GM19240 (cell line): Measurements from ENCODE around the gene ATG7.

Experiments used
- DNase-seq: peaks from one replicate; pipeline ENCODE4 v3.0.0; 2011; ENCODE audit warnings: low spot score; ENCODE audit not compliant: insufficient read length

The ATG7 gene

DNA sequence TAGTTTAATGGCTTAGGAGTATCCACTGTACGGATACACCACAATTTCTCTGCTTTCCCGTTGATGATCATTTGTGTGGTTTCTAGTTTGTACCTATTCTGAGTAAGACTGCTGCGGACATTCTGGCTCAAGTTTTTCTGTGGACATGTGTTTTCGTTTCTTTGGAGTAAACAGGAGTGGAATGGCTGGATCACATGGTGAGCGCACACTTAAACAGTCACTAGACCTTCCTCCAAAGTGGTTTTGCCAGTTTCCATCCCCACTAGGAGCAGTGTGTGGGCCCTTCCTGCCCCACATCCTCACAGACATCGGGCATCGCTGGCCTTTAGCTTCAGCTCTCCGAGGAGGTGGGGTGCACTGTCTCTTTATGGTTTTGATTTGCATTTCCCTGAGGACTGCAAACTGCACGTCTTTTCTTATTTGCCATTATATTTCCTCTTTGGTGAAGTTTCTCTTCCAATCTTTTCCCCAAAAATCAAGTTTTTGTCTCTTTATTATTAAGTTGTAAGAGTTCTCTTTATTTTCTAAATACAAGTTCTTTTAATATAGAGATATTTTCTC, 277.5 kb downstream of the ATG7 start:
- no peak for DNase-seq

DNA sequence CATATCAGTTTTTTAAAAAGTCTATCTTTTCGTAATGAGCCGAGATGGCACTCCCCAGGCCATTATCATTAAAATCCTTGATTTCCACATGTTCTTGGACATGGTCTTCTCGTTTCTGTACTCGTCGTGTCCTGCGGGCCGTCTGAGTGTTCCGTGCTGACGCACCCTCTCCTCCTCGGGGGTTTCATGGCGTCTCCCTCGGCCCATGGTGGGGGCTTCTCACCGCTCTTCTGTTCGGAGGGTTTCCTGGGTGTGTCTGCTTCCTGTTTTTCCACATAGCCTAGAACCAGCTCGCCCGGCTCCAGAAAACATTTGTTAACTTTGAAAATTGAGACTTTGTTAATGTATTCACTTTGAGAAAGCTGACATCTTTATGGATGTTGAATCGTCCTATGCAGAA, 278.8 kb downstream of the ATG7 start:
- DNase-seq: no peak

DNA sequence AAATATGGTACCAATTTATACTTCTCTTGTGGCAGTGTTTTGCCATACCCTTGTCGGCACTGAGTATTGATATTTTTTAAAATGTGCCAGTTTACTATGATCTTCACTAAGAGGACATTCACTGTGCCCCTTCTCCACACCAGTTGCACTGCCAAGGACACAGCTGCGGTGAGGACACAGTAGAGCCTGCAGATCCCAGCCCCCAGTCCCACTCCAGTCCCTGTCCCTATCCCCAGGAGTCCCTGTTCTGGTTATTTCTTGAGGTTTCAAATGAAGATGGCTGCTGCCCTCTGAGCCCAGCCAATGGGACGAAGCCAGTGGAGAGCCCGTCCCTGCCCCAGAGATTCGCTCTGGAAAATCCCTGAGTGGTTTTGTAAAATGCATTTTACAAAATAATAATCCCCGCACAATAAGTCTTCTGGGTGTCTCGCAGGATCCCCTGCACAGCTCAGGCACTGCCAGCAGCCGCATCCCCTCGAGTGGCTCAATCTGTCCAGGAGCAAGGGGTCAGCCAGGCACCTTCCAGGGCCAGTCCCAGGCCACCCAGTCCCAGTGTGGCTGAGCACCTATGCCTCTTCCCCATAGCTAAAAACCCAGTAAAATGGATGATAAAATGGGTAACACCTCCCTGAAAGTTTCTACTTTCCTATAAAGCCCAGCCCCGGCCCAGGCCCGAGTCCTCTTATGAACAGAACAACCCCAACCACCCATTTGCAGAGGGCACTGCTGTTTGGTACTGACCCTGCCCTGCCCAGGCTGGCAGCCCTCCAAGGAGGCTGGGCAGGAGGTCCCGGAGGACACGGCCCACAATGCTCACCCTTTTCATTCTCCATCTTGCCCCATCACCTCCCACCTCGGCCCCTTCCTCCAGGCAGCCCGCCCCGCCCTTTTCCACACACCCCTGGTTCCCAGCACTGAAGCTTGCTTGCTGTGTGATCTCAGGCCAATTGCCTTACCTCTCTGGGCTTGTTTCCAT, 280.4 kb downstream of the ATG7 start:
- no peak for DNase-seq

DNA sequence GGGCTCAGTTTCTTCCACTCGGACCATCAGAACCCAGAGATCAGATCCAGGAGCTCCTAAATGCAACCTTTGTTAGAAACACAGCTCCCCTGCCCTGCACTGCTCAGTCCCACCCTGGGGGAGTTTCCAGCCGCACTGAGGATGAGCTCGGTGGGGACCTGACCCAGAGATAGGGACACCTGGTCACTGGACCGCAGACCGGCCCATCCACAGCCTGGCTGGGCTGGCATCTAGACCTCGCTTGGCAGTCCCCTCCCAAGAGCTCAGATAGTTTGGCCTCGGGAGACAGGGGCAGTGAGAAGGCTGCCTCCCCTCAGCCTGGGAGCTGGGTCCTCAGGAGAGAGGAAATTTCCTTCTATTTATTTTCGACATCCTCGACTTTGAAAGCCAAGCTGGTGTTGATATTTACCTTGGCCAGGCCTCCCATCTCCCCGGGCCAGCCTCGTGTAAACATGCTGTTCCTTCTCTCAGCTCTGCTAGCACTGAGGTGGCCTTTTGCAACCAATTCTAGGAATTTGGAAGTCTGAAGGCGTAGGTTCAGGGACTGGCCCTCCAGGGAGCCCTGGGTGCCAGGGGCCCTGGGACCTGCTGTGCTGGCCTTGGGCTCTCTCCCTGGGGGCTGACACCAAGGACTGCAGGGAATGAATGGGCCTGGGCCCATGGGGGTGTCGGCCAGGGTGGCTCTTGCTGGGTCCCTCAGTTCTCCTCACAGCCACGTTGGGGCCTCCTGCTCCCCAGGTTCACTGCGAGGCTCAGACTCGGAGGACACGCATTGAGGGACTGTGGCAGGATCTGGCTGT, 281.4 kb downstream of the ATG7 start:
- no peak for DNase-seq

DNA sequence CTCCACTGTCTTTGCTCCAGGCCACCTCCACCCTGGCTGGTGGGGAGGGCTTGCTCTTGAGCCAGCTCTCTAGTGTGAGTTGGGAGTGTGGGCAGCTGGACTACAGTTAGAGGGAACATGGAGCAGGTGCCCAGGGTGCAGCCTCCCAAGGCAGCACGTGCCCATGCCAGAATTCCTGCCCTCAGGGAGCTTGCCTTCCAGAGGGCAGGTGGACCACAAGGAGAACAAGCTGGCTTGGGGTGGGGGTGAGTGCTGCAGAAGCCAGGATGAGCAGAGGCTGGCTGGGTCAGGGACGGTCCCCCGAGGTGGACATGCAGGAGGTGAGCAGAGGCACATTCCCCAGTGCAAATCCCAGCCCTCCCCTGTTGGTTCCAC, 282.0 kb downstream of the ATG7 start:
- no peak for DNase-seq

DNA sequence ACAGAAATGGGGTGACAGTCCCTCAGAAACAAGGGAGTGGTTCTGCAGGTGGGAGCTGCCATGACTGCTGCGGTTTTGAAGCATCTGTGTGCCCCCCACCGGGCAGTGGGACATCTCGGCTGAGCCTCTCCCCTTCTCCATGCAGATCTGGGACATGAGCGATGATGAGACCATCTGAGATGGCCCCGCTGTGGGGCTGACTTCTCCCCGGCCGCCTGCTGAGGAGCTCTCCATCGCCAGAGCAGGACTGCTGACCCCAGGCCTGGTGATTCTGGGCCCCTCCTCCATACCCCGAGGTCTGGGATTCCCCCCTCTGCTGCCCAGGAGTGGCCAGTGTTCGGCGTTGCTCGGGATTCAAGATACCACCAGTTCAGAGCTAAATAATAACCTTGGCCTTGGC, 282.5 kb downstream of the ATG7 start:
- no peak for DNase-seq

DNA sequence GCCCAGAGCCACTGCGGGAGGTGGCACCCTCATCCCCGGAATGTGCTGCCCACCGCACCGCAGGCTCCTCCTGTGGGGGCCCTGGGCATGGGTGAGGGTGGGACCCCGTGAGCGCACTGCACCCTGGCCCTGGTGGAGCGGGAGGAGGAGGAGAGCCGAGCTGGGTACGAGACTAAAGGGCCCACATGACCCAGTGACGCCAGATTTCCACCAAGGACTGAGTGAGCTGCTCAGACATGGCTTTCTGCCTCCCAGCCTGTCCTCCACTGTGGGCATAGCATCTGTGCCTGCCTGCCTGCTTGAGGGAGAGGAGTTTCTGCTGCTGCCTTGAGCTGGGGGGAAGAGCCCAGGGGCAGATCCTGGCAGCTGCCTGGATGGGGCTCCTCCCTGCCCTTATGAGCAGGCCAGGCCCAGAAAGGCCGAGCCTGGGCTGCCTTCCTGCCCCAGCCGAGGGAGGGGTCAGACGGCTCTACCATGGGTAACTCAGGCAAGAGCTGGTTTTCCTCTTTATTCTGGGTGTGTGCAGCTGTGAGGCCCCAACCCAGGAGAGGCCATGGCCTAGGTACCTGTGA, 283.1 kb downstream of the ATG7 start:
- DNase-seq: no peak

DNA sequence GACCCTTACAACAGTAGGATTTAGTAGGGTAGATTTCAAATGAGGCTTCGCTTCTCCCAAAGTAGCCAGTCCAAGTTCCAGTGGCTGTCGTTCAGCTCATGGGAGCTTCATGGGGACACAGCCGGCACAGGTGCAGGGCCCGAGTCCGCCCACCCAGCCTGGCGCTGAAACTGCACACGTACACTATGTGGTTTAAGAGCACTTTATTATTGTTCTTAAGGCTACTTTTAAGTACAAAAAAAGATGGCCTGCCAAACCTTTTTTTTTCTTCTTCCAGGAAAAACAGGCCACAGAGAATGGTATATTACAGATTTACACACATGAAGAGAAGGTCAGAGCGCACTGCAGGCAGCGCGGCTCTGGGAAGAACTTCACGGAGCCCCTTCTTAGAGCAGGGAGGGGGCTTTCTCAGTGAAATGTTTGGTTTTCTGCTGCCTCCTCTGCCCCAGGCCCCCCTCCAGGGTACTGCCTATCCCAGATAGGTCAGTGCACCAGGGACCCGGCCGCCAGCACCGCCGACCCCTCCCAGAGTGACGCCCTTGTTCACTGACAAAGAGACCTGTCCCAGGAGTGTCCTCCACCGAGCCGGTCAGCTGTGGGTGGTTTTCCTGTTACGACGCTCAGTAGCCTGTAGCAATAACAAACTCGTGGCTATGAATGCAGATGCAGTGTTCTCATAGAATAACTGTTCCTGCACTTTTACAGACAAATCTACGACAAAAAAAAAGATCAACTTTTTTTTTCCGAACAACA, 283.9 kb downstream of the ATG7 start:
- DNase-seq: no peak

DNA sequence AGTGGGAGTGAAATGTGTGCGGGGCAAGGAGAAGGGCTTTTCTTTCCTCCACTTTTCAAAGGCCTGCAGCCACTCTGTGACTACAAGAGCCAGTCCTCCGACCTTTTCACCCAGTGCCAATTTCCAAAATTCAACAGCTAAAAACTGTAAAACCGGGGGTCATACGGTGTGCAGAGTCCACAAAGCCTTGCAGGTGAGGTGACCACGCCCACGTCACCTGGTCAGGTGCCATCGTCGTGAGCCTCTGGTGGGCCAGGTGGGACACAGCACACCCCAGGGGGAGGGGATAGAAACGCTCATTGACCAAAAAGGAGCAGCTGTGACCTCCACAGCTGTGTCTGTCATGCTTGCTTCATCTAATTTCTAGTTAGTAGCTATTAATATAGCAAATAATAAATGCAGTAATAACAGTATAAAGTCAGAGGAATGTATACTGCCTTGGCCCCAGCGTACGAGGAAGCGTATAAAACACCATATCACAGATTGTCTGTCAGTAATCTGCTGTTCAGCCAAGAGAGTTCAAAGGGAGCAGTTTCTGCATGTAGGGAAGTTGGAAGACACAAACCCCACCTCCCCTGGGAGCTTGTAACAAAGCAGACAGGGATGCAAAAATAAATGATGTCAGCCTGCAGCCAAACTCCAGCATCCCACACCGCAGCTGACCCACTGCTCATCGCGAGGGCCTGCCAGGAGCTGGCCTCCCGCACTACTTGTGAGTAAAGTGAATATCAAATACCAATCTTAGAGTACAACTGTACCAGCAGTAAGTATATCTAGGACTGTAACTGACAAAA, 284.9 kb downstream of the ATG7 start:
- no peak for DNase-seq

DNA sequence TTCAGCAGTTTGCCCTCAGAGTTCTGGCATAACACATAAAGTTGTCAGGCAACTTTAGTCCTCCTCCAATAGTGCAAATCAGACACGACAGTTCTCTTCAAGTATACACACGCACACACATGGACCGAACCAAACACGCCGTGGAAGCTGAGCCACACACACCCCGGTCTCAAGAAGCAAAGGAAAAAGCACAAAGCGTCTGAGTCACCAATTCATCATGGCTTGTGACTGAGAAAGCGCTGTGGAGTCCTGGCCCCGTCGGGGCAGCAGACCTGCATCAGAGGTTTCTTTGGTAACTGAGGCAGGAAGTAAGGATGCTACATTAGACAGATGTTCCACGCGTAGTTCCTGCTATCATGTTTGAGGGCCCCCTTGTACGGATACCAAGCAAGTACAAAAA, 285.8 kb downstream of the ATG7 start:
- no peak for DNase-seq

DNA sequence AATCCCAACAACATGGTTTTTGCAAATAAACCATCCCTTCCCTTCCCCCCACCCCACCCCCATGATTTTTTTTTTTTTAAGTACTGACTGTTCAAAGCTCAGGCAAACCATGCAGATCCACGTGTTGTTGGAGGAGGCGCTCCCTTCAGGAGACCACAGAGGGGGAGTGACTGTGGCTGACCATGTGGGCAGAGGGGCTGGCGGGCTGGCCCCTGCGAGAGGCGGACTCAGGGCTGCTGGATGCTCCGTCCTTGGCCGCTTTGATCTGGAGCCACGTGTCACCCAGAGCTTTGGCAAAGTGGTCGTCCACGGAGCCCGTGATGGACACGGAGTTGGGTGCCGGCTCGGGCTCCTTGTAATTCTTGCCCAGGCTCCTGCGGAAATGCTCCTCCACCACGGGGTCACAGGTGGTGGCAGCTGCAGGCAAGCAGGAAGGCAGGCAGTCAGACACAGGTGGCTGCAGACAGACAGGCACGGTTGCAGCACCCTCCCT, 286.3 kb downstream of the ATG7 start:
- DNase-seq: no peak

DNA sequence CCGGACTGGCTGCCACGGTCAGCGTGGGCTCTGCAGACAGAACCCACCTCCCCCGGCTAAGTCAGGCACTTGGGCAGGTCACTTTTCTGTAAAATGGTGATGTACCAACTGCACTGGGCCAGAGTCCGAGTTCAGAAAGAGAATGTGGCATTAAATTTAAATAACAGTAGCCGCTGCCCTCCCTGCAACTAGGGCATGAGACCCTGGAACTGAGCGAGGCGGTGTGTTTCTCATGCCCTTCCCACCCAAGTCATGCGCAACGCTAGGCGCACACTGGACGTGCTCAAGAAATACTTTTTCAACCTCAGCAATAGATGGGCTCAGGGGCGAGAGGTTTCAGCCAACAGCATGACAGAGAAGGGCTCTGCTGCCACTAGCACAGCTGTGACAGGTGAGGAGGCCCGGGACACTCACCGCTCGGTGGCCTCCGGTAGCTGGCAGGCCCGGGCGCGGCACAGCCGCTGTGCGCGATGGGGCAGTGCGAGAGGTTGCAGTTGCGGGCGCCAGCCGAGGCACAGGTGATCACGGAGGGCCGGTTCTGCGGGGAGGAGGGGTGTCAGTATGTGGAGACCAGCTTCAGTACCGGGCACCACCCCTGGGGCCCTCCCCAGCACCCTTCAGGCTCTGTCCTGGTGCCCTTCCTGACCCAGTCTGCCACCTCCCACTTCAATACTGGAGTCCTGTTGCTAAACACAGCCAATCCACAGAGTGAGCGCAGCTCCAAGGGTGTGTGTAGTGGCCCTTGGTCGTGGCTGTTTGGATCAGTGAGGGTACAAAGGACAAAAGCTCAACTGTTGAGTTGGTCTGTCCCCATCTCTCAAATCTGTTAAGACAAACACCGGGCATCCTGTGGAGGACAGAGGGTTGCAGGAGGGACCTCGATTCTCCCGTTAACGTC, 287.0 kb downstream of the ATG7 start:
- no peak for DNase-seq

DNA sequence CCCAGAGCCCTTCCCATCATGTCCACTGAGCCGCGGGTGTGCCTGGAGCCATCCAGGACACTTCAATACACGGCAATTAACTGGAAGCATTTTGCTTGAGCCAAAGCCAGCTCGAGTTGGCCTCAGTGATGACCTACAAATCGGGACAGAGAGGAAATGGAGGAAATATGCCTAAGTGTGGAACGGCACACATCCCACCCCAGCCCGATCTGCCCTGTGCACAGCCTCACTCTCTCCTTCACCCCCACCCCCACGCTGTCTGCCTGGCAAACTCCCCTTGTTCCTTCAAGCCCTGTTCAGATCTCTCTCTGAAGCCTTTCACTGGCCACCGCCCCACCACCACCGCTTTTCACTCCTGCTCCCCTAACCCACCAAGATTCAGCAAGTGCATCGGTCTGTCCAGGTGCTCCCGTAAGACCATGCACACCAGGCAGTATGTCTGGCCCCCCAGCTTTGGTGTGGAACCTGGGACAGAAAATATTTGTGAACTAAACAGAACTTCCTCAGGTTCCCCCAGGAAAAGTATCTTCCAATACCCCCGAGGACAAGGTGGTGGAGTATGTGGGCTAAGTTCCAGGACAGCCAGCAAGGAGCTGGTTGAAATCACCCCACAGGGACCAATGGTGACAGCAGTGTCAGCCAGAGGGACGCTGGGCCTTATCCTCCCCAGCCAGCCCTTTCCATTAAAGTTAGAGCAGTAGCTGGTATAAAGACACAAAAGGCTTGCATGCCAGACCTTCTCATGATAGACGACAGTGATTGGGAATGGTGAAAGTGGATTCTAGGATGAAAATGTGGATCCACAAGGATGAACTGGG, 287.8 kb downstream of the ATG7 start:
- DNase-seq: no peak

DNA sequence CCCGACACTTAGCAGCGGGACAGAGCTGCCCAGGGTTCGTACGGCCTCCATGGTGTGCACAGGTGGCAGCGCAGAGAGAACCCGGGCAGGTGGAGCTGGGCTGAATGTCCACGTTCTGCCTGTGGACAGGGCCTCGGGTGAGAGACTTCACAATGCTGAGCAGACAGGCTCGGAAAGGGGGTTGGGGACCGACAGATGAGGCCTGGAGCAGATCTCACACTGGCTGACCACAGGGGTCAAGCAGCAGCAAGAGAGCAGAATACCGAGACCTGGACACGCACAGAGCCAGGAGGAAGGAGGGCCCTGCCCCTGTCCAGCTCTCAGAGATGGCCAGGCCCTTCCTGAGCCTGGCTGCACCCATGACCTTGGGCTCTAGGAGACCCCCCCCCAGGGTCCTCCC, 288.5 kb downstream of the ATG7 start:
- DNase-seq: no peak

DNA sequence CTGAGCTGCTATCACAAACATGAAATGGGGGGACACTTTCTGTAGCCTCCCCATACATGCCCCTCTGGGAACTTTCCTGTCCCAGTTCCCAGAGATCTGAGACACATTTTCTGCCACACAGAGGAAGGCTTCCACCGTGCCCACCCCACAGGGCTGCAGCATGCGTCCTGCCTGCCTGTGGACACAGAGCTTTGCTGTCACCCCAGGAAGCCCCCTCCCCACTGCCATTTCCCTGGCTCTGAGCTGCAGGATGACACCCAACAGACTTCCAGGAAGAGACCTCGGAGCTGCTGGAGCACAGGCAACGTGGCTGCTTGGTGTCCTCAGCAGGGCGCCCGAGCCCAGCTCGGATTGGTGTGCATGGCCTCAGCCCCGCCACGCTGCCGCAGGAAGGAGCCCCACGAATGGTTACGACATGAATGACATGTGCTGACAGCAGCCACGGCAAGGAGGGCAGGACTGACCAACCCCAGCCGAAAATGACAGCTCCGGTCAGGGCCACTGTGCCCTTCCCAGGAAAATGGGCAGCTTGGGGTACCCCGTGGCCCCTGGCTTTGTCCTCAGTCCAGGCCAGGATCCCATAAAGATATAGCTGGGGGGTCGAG, 290.2 kb downstream of the ATG7 start:
- no peak for DNase-seq

DNA sequence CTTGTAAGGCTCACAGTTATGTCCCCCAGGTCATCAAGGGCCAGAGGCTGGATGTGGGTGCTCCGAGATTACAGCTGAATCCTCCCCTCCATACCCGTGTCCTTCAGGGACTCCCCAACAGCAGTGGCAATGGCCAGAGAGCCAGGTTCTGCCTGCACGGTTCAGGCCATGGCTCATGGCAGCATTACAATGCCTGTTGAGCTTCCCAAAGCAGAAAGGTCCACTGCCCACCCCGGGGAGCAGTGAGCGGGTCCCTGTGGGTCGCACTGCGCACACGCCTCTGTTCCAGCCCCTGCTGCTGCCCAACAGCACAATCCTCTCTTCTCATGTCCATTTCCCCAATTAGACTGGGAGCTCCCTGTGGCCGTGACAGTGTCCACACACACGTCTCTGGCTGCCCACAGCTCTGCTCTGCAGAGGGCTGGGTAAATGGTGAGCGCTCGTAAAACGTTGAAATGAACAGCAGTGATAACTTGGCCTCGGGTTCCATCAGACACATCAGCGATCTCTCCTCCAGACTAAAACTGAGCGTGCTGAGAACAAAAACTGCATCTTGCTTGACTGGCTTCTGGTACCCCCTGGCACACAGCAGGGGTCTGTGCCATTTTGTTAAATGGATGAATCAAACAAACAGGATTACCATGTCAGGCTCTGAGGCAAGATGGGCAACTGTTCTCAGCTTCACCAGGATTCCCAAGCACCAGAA, 291.1 kb downstream of the ATG7 start:
- no peak for DNase-seq

DNA sequence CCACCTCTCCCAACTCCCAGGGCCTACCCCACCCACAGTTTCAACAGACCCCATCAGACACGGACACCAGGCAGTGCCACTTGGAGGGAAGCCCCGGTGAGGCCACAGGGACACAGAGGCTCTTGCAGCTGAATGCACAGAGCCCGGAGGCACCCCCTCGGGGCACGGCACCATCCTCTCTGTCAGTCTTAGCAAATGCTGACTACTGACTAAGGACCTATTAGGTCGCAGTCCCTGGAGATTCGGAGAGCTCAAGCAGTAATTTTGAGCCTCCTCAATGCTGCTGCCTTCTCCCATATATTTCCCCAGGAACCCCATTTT, 291.6 kb downstream of the ATG7 start:
- DNase-seq: no peak
